ENCODE results near the gene PTPRN2.

PTPRN2 gene

DNA sequence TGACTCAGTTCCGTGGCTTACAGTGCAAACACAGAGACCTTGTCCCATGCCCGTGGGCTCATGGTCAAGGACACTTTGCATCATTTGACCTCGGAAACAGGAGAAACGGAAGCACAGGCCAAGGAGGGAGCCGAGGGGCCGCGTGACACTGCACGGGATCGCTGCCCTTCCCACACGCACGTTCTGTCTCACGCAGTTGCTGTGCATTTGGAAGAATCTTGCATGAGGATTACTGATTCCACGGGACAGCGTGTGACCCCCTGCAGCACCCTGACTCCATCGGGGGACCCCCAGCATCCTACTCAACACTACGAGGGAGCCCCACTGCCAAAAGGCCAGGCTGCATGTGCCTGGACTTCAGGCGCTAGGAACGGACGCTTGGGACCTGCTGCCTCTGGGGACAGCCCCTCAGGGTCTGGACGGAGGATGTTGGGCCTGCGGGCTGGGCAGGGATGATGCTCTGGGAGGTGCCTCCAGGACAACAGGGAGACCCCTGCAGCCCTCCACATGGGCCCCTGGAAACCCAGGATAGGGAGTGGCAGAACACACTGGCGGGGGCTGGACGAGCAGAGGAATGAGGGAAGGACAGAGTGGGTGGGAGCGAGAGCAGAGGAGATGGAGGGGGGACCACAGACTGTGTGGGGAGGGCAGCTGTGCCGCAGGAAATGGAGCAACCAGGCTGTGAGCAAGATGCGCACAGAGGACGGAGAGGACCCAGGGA lies 1028.6 kb downstream of the PTPRN2 start:
- no peak for DNase-seq

DNA sequence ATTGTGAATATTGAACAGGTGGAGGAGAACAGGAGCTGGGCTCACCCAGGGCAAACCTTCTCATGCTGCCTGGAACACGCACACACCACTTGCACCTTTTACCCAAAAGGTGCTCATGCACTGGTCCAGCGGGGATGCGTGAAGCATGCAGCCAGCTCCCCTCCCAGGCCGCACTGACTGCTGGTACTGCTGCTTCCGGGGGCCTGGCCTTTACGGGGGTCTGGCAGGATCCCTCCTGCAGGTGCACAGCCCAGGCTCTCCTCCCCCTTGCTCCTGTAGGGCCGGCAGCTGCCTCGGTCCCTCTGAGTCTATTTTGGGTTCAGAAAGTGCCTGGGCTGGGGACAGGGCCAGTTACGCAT lies 1029.1 kb downstream of the PTPRN2 start:
- no peak for DNase-seq

DNA sequence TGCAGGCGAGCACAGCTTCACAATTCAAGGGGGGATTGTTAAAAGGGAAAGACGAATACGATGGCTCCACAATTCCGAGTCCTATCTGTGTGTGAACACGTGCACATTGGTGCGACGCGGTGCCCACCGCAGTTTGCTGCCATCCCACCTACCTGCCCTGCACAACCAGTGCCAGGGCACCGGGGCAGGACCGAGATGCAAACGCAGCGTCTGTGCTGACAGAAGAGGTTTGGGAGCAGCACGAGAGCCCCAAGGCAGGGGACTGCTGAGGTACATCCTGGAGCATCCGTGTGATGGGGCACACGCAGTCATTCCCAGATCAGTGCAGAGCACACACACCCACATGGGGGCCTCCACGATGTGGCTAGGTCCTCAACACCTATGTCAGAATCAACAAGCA lies 1029.6 kb downstream of the PTPRN2 start:
- DNase-seq, result no peak

DNA sequence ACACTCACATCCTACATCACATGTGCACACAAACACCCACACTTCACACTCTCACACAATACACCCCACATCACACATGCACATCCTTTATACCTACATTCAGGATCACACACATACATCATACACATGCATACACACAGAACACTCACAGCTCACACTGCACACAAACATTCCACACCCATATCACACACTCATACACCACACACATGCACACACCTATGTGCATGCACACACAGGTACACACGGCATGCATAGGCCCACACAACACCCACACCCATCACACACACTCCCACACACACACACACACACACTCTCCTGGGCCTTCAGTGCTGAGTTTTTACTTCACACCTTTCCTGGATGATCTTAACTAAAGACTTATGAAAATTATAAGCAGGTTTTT lies 1030.4 kb downstream of the PTPRN2 start:
- no peak for DNase-seq

DNA sequence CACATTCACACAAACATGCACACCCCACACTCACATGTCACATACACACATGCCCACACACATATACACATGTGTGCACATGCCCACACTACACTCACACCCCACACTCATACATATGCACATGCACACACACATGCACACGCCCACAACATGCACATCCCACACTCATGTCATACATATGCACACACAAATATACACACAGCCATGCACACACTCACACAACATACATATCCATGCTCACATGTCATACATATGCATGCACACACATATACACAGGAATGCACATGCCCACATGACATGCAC lies 1031.0 kb downstream of the PTPRN2 start:
- no peak for DNase-seq

DNA sequence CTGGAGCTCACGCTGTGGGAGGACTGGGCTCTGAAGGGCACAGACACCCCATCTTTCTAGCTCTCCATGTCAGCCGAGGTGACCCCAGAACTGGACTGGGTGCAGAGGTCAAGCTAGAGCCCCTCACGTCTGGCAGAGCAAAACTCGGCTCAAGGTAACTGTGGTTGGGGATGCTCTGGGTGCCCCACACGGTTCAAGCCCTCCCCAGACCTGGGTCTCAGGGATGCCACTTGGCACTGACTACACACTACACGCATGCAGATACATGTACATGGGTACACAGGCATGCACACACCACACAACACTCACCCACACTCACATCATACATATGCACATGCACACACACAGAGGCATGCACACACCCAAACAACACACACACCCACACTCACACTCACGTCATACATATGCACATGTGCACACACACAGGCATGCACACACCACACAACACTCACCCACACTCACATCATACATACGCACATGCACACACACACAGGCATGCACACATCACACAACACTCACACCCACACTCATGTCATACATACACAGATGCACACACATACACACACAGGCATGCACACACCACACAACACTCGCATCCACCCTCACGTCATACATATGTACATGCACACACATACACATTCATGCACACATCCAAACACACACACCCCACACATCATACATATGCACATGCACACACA lies 1031.5 kb downstream of the PTPRN2 start:
- DNase-seq, result no peak

DNA sequence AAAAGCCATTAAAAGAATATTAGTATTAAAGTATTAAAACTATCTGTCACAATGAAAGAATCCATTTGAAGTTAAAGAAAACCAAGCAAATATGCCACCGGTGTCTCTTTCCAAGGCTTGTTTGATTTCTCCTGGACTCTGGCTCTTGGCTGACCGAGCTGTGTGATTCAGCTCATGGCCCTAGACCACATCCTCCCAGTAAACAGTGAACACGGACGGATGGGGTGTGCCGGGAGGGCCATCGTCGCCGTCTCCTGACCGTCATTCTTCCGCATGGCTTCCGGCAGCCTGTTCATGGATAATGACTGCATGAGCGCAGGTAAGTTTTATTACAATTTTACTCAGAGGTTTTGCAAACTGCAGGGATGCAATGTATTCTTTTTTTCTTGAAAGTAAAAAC lies 1032.3 kb downstream of the PTPRN2 start:
- no peak for DNase-seq

DNA sequence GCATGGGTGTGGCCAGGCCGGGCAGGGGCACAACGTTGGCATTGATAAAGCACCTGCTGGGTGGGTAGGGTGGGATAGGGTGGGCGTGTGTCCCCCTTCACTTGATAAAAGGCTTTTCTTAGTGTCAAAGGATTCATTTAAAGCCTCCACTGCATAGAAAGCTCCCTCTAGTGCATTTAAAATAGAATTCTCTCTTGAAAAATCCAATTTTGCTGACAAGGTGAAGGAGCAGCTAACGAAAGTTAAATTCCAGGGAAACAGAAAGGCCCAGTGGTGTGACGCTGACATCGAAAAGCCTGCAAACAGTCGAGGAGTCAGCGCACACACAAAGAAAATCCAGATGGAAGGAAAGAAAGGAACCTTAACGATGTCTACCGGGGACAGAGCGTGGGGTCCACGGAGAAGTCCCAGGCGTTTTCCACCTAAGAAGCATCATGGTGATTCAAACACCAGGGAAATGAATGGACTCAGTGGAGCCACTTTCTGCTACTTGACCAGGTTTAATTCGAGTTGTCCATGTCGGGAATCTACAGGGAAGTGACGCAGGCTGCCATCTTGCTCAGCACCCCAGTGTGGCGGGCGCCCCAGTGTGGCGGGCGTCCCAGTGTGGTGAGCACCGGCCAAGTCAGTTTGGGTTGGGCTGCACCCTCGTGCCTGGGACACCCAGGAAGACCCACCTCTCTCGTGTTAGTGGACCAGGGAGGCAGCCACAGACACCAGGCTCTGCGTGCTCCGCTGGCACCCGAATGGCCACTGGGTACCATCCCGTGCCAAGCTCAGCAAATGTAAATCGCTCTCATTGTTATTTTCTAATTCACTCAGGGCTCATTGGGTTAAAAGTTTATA lies 1033.0 kb downstream of the PTPRN2 start:
- DNase-seq, result no peak

DNA sequence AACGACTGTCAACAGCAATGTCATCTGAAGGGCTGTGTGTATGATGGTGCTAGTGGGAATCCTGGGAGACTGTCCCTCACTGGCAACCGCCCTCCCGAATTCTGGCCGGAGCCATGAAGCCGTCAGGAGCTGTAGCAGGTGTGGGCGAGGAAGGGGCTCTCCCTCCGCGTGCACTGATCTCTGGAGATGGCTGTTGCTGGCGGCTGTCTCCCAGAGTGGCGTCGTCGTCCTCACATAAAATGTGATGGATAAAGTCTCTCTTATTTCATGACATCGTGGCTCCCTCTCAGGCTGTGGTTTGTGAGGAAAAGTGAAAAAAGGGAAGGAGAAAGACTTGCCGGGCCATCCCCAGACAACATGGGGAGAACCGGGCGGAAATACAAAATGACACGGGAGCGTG lies 1034.4 kb downstream of the PTPRN2 start:
- DNase-seq, result no peak

DNA sequence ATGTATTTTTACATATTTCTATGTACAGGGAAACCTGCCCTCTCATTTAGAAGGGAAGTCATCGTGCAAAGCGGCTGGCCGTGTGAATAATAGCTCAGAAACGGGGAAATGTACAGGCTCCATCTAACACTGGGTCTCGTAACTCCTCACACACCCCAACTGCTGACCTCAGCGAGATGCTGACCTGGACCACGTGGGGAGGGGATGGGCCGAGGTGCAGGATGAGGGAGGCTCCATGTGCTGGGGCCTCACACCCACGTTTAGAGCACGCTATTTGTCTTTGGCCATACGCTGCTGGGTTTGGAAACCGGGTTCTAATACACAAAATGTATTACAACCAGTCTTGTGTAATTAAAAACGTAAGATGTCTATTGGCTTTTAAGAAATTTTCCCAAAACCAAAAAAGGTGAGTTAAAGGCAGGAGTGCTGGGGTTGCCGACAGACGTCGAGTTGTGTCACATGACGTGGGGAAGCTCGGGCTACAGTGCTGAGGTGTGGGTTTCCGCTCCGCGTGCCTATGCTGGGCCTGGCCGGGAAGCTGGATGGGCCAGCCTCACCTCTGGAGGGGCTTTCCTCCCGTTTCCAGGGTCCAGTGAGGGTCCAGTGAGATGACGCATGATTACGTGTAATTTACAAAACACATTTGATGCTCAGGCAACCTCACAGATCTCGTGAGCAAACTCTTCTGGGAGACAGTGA lies 1035.2 kb downstream of the PTPRN2 start:
- DNase-seq, result no peak

DNA sequence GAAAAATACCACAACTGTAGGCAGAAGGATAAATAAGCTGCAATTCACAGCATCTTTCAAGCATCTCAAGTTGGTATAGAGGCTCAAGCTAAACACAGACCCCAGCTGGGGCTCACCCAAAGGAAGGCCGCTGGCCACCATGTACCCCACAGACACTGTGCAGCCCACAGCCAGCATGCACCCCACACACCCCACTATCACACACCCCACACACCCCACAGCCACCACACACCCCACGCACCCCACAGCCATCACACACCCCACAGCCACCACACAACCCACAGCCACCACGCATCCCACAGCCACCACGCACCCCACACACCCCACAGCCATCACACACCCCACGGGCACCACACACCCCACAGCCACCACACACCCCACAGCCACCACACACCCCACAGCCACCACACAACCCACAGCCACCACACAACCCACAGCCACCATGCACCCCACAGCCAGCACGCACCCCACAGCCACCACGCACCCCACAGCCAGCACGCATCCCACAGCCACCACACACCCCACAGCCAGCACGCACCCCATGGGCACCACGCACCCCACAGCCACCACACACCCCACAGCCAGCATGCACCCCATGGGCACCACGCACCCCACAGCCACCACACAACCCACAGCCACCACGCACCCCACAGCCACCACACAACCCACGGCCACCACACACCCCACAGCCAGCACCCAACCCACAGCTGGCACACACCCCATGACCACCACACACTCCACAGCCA lies 1036.1 kb downstream of the PTPRN2 start:
- no peak for DNase-seq

DNA sequence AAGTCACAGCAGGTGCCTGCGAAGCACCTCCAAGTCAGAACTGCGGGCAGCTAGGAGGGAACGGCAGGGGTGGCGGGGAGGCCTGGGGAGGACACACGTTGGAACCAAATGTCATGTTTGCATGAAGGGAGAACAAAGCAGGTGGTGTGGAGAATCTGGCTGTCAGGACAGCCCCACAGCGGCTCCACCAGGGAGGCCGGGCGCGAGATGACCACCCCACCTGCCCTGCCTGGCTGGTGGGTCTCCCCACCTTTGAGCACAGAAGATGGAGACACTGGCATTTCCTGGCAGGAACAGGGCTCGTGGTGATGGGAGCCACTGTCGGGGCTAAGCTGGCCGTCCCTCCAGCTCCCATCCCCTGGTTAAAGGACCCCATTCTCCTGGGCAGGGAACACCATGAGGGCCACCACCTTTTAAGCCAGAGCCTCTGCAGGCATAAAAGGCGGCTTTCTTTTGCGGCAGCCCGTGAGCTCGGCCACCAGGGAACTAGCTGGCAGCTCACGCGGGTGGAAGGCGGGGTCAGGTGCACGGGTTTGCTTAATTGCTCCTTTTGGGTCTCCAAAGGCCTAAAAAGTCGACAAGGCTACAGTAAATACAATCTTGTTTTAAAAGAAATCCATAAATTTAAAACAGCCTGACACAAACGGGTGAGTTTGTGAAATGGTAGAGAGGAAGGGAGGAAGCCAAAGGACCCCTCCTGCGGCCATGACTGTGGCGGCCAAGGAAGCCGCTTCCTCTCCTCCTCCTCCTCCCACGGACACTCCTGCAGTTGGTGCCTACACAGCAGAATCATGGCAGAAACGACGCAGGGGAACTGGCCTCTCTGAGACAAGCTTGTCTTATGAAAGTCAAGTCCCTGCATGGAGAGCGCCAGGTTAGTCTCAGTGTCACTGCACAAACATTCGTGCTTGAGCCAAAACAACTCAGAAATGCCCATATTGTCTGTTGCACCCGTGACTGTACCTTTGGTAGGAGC lies 1037.0 kb downstream of the PTPRN2 start:
- DNase-seq, result no peak

DNA sequence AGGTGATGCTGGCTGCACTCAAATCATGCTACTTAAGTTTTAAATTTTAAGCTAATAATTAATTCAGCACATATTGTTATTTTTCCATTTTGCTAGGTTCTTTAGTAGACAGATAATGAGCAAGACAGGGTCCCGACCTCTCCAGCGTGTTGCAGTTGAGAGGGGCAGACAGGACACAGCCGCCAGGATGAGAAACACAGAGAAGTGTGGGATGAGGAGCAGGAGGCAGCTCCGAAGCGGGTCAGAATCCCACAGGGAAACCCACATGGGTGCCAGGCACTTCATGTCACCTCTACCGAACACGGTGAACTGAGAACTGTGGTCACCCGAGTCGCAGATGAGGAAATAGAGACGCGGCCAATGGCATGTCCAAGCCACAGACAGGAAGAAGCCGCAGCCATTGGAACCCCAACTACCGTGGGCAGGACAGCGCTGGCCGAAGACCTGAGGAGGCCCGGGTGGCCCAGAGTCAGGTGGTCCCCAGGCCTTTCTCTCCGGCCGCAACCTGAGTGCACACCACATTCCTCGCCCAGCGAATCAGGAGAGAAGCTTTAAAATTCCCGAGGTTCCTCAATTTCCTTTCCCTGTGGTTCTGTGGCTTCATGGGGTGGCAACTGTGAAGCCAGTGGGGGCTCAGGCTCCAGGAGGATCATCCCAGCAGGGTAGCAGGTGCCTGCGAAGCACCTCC lies 1037.9 kb downstream of the PTPRN2 start:
- no peak for DNase-seq

DNA sequence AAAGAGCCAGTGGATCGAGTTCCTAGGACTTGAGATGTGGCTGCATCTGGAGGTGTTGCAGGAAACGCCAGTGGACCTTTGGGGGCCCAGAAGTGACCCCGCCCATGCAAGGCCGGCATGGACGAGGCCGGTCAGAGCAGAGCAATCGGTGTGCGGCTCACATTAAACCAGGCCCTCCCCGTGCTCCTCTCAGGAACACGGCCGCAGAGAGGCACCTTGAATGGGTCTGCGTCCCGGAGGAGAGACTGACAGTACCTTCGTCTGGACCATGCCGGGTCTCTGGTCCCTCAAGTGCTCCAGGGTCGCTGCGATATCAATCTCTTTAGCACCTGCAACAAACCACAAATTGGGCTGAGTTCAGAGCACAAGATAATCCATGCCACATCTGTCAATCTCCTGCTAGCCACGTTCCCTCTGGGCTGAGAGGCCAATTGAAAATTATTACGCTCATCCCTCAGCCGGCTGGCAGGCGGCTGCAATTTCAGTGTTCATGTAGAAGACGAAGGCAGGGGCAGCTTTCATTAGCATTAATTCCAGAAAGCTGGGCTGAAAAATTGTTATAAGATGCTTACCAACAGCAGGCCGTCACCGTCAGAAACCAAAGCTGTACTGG lies 1038.8 kb downstream of the PTPRN2 start:
- no peak for DNase-seq

DNA sequence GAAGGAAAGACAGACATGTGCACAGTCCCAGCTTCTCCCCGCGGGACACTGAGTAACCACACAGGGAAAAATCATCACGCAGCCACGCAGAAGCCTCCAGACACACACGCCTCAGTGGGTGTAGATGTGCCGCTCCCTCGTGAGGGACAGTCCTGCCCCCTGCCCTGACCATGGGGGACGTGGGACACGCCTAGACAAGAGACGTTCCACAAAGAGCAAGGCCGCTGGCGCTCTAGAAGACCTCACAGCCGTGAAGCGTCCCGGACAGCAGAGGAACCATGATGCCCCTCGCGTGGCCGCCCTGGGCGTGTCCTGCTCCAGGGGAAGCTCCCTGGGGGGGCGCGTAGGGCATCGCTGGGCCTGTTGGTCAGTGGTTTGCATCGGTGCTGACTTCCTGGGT lies 1040.0 kb downstream of the PTPRN2 start:
- DNase-seq, result no peak

DNA sequence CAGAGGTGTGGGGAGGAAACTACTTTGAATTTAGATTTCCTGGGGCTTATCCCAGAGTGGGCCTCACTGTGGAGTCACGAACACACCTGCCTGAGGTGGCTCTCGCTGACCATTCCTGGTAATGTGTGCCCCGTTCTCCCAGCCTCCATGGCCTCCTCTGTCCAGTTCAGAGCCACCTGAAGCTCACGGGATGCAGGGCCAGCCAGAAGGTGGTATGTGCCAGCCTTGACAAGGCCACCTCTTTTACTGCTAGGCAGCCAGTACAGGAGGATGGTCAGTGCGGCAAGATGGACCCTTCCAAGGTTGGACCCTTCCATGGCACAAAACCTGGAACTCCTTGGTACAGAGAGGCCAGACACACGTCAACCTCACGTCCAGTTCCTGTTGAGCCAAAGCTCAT lies 1040.5 kb downstream of the PTPRN2 start:
- no peak for DNase-seq

DNA sequence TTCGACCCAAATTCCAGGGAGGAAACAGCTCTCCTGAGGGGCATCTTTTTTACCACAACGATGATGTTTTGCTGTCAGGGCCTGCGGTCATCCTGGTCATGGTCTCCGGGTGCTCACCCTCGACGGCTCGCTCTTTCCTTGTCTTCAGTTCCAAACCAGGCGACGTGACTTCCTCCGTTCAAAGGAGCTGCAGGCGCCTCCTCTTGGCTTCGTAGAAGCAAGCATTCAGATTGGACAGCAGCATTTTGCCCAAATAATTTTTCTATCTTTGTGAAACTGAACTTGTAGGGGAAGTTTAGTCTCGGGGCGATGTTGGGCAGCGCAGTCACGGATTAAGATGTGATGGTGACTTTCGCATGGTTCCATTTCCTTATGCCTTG lies 1042.0 kb downstream of the PTPRN2 start:
- DNase-seq, result no peak

DNA sequence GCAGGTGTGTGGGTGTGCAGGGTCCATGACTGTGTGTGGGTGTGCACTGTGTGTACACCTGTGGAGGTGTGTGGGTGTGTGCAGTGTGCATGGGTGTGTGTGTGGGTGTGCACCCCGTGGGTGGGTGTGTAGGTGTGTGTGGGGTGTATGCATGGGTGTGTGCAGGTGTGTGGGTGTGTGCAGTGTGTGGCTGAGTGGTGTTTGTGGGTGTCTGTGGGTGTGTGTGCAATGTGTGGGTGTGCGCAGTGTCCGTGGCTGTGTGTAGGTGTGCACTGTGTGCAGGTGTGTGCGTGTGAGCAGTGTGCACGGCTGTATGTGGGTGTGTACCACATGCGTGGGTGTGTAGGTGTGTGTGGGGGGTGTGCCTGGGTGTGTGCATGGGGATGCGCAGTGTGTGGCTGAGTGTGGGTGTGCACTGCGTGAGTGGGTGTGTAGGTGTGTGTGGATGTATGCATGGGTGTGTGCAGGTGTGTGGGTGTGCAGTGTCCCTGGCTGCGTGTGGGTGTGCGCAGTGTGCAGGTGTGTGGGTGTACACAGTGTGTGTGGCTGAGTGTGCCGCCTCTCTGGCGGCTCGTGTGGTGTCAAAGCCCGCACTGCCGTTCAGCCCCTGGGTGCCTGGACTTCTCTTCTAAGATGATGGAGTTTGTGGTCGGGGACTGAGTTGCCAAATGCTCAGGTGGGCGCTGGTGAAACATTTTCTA lies 1042.5 kb downstream of the PTPRN2 start:
- DNase-seq, result no peak

DNA sequence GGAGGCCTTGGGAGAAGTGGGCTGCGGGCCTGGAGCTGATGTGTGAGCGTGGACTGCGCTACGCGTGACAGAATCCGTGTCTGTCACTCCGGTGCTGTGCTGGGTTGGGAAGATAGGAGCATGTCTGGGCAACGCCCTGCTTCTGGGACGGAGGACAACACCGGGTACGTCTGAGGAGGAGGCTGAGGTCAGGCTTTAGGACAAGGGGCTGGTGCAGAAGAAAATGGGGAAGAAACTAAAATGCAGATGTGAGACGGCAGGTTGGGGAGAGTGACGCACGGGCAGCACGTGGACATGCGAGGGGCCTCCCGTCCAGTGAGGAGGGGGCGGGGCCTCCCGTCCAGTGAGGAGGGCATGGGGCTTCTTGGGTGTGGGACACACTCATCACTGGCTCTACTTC lies 1043.4 kb downstream of the PTPRN2 start:
- DNase-seq, result no peak

DNA sequence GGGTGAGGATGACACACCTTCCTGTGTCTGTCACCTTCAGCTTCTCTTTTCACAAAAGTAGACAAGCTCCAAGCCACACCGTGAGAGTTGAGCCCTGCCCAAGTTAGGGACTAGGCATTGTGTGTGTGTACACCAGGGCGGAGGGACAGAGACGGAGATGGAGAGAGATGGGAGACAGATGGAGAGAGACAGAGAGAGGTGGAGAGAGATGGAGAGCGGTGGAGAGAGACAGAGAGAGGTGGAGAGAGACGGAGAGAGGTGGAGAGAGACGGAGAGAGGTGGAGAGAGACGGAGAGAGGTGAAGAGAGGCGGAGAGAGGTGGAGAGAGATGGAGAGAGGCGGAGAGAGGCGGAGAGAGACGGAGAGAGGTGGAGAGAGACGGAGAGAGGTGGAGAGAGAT lies 1043.8 kb downstream of the PTPRN2 start:
- DNase-seq, result no peak

Data from Kasumi-1 (cell line).